Cerebellar nuclear complex (tissue), 1 donor: Measurements from ENCODE around the gene NOXRED1.
"Not testable (repeated sequence)": the region's sequence is repeated elsewhere in the genome, so short reads cannot be mapped to it uniquely, and the experiment has no call there.

Source experiments
- DNase-seq, 2 experiments: peaks; one replicate each; lab custom pipeline; 2025; lab: John Stamatoyannopoulos, UW

The NOXRED1 gene, protein sequence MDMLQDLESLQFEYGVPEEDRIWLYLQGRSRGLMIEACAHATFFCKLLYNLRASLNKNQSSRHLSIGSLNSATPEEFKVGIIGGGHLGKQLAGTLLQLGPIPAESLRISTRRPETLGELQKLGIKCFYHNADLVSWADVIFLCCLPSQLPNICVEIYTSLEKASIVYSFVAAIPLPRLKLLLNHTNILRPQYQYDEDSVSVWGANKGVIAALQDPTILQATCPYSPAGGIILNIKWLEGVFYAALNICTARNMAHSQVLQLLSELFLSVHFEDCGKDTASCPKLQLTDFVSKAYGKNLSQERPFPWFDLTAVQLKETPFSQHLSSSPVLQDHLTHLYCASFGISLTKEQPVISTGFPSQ

DNA sequence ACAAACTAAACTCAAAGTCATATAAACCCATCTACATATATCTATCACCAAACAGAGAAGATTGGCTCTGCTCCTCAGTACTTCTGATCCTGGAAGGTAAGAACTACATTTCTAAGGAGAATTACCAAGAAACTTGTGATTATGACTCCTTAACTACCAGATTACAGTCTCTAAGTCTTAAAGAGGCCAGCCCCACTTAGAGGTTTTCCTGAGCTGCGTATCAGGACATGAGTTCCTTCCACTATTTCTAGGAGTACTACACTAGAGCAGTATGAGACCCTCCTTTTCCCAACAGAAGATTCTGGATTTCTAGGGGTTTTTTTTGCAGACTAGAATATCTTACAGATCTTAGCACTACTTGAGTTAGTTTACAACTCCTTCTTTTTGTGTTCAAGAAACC, at the start of gene NOXRED1:
Gene NOXRED1 (minus strand): TSS at position 101 of the 400 bp plus-strand sequence. CDS start 634 bp downstream, outside the sequence.
- DNase-seq = no peak

DNA sequence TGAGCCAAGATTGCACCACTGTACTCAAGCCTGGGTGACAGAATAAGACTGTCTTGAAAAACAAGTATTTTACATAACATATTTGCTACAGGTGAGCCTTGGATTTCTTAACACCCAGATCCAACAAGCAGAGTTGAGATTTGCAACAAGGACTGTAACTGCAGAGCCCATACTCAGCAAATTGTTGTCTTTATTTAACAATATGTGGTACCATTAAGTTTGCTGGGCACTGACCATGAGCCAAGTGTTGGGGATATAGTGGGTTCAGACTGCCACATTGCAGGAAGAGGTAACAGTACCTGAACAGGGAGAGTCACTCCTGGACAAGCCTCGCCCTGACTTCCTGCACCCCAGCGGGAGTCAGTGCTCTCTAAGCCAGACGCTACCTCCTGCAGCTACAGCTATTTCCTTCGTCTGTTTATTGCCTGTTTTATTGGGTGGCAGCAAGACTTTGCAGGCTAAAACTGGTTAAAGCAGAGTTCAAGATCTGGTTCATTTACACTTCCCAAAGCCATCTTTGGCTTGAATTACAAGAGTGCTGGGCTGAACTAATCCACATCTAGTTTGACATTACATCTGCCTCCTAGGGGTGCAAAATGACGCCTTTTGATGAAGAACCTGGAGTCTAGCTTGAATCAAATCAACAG, 47.0 kb upstream of the NOXRED1 start:
- no peak for DNase-seq

DNA sequence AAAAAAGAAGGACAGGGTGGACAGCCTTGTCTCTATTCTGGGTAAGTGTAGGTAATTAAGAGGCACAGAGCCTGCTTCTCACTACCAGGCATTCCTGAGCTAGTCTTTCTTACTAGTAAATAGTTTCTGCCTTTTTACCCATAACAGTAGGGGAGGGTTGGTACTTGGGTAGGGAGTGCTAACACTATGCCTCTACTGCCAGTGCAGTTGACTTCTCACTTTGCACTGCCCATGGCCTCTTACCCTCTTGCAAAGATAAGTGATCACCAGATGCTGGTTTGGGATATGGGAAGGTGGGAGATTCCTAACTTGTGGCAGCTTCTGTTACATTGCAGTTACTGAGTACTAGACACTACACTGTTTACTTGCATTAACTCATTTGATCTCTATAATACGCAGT, 46.2 kb upstream of the NOXRED1 start:
- DNase-seq = no peak

DNA sequence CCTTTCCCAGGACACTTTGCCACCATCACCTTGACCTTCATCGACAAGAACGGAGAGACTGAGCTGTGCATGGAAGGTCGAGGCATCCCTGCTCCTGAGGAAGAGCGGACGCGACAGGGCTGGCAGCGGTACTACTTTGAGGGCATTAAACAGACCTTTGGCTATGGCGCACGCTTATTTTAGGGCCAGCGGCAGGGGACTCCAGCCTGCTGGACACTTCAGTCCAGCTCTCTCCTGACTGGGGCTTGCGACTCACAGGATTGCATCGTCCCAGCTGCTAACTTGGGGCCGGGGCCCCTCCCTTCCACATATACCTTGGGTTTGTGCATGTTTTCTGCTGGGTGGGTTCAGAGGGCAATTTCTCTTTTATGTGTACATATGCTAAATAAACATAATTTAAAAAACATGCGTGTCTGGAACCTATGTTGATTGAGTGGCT, 45.8 kb upstream of the NOXRED1 start:
- DNase-seq = no peak

- DNase-seq = no peak
These were observed 44.5 kb upstream of the NOXRED1 start for GRCh38 chr14:77467801-77468200.

- no peak for DNase-seq
These were observed 35.9 kb upstream of the NOXRED1 start for GRCh38 chr14:77459072-77459723.

- DNase-seq = no peak
These were observed 35.1 kb upstream of the NOXRED1 start for GRCh38 chr14:77458249-77458950.

DNA sequence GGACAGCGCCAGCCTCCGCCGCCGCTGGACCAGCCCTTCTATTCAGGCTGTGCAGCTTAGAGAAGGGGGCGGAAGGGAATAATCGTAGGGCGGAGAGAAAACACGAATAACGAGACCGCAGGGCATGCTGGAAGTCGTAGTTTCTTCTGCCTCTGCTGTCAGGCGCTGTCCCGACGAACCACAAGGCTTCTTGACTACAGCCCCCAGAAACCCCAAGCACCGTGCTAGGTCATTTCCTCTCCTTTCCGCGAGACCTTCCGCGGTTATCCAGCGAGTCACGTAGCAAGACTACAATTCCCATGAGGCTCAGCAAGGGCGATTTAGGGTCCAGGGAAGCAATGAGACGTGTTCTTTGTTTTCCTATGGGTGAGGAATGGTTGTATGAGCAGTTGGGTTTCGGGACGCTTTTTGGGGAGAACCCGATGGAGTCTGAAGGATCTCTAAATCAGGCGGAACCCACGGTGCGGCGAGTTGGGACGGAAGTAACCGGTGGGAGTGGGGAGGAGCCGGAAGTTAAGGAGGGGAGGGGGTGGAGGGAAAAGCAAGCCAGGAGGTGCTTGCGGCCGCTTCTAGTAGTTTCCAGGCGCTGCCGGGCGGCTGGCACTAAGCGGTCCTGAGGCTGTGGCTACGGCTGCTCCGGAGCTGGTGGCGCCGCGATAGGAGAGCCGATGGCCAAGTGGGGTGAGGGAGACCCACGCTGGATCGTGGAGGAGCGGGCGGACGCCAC, 34.4 kb upstream of the NOXRED1 start, which contains the start of the genes AHSA1 and VIPAS39:
Gene AHSA1 (plus strand): TSS at position 572 of the 727 bp plus-strand sequence. CDS start 97 bp downstream, at position 669.
Gene VIPAS39 (minus strand): TSS at position 80 of the 727 bp plus-strand sequence. CDS start 3,499 bp downstream, outside the sequence.
- DNase-seq = peak; percentile 71 to 93

- DNase-seq = no peak
These were observed 33.8 kb upstream of the NOXRED1 start for GRCh38 chr14:77457115-77457521.

GRCh38 chr14:77455966-77456640, 32.8 kb upstream of the NOXRED1 start:
- no peak for DNase-seq

DNA sequence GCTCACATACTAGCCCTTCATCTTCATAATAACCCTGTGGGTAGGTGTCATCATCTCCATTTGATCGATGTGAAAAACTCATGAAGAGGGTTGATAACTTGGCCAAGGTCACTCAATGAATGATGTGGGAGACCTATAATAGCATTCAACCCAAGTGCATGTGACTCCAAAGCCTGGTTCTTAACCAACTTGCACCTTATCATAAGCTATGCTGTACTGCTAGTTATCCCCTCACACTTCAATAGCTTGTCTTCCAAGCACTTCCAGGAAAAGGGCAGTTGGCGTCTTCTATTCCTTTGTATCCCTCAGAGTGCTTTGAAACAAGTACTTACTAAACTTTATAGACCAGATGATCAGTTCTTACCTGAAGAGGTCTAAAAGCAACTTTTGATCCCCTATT, 18.9 kb upstream of the NOXRED1 start:
- DNase-seq = no peak

DNA sequence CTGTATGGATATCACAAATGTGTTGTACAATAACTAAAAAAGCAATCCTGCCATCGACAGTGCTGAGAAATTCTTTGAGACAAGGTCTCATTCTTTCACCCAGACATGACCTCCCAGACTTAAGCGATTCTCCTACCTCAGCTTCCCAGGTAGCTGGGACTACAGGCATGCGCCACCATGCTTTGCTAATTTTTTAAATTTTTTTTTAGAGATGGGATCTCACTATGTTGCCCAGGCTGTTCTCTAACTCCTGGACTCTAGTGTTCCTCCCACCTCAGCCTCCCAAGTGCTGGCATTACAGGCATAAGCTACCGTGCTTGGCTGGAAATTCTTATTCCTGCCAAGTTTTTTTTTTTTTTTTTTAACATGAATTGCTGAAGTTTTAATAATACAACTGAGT, 16.5 kb upstream of the NOXRED1 start:
- DNase-seq = no peak

DNA sequence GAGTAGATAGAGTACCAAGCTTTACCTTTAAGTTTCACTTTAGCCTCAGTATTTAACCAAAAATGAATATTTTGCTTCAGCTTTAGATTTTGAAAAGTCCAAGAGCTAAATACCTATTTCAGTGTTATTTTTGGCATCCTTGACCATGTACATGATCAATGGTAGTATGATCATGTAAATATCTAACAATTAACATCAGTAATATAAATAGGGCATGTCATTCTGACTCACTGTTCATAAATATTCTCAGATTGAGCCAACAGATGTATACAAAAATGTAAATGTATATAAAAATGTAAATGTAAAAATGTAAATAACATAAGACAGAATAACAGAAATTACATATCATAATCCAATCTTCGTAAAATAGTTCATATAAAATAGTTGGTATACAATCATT, 15.3 kb upstream of the NOXRED1 start:
- DNase-seq = no peak

DNA sequence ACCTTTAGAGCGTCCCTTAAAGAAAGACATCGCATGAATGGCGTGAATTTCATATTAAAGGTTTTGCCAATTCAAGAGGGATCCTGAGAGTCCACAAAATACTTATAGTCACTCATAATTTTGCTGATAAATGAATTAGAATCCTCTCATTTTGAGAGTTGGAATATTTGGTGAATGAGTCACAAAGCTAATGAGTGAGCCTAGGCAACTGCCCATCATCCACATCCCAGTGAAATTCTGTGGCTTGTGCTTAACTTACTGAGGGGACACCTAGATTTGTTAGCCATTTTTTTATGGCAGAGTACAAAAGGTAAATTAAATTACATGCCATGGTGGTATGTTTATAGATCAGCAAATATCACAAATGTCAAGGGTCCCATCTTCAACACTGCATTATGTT, 12.7 kb upstream of the NOXRED1 start:
- DNase-seq = no peak

- no peak for DNase-seq
These were observed 3.1 kb upstream of the NOXRED1 start for GRCh38 chr14:77426396-77426795.

DNA sequence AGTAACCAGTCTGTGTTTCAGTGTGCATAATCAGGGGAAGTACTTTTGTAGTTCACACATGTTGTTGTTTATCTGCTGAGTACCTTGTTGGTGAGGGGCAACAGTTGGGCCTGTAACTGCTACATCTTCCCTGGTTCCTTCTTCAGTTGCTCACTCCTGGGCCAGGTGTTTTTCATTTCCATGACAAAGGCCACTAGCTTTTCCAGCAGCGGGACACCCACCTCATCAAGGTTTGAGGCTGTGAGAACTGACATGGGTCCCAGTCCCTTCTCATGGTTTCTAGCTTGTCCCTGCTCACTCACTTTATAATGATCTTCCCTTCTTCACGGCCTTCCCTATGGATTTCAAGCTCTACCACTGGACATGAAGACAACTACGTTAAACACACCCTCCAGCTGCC, 1.5 kb upstream of the NOXRED1 start:
- DNase-seq = no peak

DNA sequence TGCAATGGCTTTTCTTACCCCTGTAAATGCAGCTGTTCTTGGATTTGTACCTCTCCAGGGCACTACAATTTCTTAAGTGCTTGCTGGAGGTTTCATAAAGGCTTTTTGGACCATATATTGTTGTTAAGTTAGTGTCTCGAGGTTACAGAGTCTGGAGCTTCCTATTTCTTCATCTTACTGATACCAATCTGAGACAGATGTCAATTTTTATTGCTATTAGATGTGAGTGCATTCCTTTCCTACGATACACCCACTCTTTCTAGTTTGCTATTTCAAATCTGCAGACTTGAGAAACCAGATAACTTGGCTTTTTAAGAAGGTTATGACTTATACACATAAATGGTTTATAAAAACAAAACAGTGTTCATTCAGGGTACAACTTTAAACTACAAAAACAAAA, 2.1 kb downstream of the NOXRED1 start:
- DNase-seq = no peak

GRCh38 chr14:77416836-77417235, 6.5 kb downstream of the NOXRED1 start:
- DNase-seq = no peak

- DNase-seq = not testable (repeated sequence)
These were observed 7.2 kb downstream of the NOXRED1 start for GRCh38 chr14:77416098-77416497.

DNA sequence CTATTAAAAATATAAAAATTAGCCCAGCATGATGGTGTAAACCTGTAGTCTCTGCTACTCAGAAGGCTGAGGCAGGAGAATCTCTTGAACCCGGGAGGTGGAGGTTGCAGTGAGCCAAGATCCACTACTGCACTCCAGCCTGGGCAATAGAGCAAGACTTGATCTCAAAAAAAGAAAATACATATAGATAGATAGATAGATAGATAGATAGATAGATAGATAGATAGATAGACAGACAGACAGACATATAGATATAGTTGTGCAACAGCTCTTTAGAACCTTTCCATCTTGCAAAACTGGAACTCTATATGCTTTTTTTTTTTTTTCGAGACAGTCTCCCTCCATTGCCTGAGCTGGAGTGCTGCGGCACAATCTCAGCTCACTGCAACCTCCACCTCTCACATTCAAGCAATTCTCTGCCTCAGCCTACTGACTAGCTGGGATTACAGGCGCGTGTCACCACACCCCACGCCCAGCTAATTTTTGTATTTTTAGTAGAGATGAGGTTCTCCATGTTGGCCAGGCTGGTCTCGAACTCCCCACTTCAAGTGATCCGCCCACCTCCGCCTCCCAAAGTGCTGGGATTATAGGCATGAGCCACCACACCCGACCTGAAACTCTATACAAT, 7.8 kb downstream of the NOXRED1 start:
- DNase-seq = not testable (repeated sequence)
